Fibroblast of skin of back (primary cell): Measurements from ENCODE around the gene CCDC148.
A peak's percentile ranks its signal among the peaks of the same experiment; 100 is the strongest.
"Not testable (repeated sequence)": the region's sequence is repeated elsewhere in the genome, so short reads cannot be mapped to it uniquely, and the experiment has no call there.

Experiments
- DNase-seq: peaks from one replicate; pipeline ENCODE4 v3.0.0-alpha.2; 2013

The CCDC148 gene

GRCh38 chr2:158414538-158414937 lies 42.0 kb downstream of the CCDC148 start:
- DNase-seq = peak; percentile 89

GRCh38 chr2:158413581-158413980 lies 43.0 kb downstream of the CCDC148 start:
- peak; percentile 30 for DNase-seq

- DNase-seq = peak; percentile 90
Observed at GRCh38 chr2:158412206-158412605, 44.3 kb downstream of the CCDC148 start.

- no peak for DNase-seq
Observed at GRCh38 chr2:158411748-158412147, 44.8 kb downstream of the CCDC148 start.

DNA sequence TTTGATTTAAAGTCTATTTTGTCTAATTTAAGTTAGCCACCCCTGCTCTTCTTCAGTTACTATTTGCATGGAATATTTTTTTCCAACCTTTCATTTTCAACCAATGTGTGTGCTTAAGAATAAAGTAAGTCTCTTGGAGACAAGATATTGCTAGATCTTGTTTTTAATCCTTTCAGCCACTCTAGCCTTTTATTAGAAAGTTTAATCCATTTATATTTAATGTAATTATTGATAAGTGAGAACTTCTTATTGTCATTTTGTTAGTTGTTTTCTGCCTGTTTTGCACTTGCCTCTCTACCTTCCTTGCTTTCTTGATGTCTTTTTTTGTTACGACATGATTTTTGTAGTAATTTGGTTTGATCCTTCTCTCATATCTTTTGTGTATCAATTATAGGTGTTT lies 46.4 kb downstream of the CCDC148 start:
- DNase-seq = no peak

- no peak for DNase-seq
Observed at GRCh38 chr2:158407031-158407430, 49.5 kb downstream of the CCDC148 start.

DNA sequence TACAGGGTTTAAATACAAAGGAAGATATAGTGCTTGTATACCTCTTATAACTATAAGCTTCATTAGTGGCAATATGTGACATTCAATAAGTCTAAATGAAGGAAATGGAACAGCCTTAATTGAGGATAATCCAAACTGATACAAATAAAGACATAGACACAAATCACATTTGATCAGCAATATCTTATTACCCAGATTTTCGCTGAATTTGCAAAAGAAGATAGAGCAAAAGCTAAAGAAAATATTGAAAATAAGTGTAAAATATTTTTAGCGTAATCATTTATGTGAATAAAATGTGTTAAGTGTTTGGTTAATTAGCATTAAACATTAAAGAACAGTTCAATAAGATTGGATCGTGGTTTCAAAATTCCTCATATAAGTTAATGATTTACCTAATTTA lies 51.2 kb downstream of the CCDC148 start:
- no peak for DNase-seq

DNA sequence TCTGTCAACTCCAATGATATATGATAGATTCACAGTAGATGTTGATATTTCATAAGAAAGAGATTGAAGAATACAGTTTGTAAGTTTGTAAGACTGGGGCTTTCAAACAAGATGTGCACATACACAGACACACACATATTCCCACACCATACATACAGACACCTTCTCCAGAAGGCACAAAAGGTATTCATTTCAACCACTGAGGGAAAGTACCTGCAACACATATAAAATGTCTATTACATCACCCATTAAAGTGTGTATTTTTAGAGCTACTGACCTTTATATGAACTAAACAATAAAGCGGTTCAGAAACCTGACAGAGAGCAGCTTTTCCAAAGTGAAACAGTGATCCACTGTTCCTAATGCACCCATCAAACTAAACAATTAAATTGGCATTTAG lies 53.3 kb downstream of the CCDC148 start:
- no peak for DNase-seq

- DNase-seq = no peak
Observed at GRCh38 chr2:158402665-158403064, 53.9 kb downstream of the CCDC148 start.

- peak; percentile 47 for DNase-seq
Observed at GRCh38 chr2:158395166-158395565, 61.4 kb downstream of the CCDC148 start.

DNA sequence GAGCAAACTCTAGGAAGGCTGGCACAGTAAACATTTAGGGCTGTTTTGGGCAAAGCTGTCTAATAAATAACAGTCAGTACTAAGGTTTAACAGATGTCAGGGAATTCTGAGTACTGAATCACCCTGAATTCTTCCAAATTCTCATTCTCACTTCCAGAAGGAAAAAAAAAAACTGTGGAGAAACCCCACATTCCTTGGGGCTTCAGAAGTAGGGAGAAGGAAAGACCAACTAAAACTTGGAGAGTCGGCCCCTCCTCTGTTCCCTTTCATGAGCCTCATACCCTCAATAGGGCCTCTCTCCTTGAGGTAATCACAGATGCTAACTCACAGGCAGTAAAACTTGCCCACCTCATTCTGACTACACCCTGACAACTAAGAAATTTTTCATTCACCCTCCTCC lies 62.1 kb downstream of the CCDC148 start:
- DNase-seq = peak; percentile 1

DNA sequence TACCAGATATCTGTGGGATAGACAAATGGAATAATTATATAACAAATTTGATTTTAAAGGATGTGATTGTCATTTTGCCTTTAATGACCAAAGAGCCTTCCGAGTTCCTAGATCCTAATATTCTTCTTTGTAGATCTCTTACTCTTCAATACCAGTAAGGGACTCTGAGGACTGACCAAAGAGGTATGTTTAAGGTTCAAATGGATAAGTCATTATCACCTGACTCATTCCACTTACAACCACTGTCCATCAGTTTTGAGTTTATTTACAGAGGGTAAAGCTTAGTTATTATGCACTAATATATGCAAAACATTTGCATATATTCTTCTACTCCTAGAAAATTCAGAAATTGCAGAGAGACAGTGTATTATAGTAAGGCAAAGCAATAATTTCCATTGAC lies 62.7 kb downstream of the CCDC148 start:
- DNase-seq = no peak

DNA sequence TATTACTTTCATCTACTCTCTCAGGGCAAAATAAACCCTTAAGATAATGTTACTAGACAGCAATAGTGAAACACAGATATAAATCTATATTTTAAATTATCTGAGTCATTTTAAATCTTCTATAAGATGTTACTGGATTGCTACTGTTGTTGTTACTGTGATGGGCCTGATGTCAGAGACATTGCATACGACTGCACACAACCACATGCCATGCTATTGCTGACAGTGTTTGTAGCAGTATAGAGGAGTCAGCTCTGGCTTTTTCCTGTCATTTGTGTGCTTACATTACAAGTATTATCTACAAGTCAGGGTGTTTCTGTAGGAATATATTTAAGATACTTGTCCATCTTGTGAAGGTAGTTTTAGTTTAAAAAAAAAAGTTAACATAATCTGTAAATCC lies 63.9 kb downstream of the CCDC148 start:
- no peak for DNase-seq

DNA sequence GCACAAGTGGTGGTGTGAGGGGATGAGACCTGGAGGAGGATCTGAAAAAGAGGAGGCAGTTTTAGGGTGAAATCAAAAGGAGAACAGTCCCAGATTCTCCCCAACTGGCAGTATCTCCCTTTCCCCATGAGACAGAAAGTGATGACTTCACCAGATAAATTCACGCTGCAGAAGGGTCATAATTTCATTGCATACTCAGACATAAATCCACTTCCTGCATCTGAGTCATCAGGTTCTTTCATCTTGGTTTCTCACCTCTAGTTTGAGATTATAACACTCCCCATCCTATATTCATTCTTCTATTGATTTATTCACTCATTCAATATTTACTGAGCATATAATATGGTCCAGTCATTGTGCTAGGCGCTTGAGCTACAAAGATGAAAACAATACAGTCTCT lies 64.7 kb downstream of the CCDC148 start:
- DNase-seq = peak; percentile 49

DNA sequence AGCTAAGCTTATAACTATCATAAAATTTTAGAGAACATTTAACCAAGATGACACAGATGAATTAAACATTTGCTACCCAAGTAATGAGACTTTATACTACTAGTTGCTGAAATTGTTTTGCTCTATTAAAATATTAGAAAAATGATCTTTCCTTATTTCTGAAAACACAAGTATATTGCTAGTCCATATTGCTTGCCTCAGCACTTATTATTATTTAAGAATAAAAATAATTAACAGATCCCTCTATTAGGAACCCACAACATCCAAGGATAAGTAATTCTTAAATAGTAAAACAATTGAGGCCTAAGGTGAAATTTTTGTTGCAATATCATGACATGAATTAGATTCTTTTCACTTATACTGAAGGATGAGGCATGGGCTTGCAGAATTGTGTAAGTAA lies 65.2 kb downstream of the CCDC148 start:
- no peak for DNase-seq

DNA sequence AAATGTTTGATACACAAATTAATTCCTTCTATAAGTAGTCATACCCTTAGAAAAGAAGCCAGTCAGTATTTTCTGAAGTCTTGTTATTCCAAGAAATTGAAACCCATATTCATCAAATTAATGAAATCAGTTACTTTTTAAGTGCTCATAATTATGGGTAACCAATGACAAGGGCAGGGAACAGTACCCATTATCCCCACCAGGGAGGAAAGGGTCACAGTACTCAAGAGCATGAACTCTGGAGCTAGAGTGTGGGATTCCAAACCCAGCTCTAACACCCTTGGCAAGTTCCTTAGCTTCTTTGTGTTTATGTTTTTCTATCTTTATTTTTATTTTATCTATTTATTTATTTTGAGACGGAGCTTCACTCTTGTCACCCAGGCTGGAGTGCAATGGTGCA lies 68.4 kb downstream of the CCDC148 start:
- DNase-seq = no peak

DNA sequence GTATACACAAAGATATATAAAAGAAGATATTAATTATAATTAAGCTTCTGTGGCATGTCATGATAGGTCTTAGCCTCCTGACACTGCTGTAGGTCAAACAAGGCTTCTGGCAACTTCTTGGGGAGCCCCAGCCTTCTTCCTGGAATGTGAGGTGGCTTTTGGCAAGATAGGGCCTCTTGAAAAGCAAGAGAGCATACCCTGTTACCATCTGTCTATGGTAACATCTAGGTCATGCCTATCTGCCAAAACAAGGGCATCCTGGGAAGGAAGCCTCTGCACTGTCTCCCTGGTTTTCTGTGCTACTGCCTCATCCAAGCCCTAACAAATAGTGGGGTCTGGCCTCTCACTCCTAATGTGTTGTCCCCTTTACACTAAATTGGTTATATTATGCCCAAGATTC lies 70.9 kb downstream of the CCDC148 start:
- DNase-seq = no peak

- no peak for DNase-seq
Observed at GRCh38 chr2:158381978-158382377, 74.6 kb downstream of the CCDC148 start.

- DNase-seq = no peak
Observed at GRCh38 chr2:158381205-158381604, 75.3 kb downstream of the CCDC148 start.

- no peak for DNase-seq
Observed at GRCh38 chr2:158380746-158381145, 75.8 kb downstream of the CCDC148 start.

GRCh38 chr2:158378926-158379325 lies 77.6 kb downstream of the CCDC148 start:
- DNase-seq = peak; percentile 5

DNA sequence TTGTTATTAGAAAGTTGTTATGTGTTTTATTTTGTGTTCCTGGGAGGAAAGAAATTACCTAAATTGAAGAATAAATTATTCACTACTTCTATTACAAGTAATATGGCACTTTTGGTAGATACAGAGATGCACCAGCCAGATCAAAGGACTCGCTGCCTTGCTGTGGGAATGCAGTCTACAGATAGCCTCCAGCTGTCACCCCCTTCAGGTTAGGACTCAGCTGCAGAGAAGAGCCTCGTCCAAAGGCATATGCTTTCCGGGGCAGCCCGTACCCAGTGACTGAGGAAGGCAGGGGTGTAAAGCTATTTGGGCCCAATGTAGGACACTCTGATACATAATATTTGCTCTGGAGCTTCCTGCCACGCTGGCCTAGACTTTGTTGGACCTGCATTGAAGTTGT lies 90.2 kb downstream of the CCDC148 start:
- DNase-seq = no peak

DNA sequence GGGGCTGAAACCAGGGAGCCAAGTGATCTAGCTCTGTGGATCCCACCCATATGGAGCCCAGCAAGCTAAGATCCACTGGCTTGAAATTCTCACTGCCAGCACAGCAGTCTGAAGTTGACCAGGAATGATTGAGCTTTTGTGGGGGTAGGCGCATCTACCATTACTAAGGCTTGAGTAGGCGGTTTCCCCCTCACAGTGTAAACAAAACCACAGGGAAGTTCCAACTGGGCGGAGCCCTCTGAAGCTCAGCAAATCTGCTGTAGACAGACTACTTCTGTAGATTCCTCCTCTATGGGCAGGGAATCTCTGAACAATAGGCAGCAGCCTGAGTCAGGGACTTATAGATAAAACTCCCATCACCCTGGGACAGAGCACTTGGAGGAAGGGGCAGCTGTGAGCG lies 96.7 kb downstream of the CCDC148 start:
- peak; percentile 29 for DNase-seq

- no peak for DNase-seq
Observed at GRCh38 chr2:158357699-158358098, 98.9 kb downstream of the CCDC148 start.

DNA sequence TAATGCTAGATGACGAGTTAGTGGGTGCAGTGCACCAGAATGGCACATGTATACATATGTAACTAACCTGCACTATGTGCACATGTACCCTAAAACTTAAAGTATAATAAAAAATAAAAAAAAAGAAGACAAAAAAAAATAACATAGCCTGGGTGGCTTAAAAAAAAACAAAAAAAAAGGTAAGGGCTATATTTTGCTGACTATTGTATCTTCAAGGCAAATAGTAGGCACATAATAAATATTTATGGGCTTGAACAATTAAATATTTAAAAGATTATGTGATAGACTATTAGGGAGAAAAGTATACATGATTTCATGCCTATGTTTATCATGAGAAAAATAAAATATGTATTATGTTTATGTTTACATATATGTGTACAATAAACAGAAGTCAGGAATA lies 99.4 kb downstream of the CCDC148 start:
- no peak for DNase-seq

GRCh38 chr2:158351466-158351816 lies 105.1 kb downstream of the CCDC148 start:
- not testable (repeated sequence) for DNase-seq
